Measurements from ENCODE around the gene OR4K13. TPM values are rescaled to one million over a fixed set of nuclear protein-coding genes. Genes with fewer than 3 reads are reported as not detected.

Gene OR4K13
- total and polyA plus RNA-seq, 2 of the 13 experiments (the other 11 are each of a cell fraction or from before 2014, with no cell fraction given): not detected

- Histone ChIP-seq H3K36me3 (replicated peaks in 1 of 2; ENCODE audit: control insufficient read depth in 1 of 2, insufficient read depth in 2 of 2, low read length in 2 of 2) (no peaks in the 10 kb centered on the region), H3K4me3 (replicated peaks in 1 of 3; ENCODE audit: insufficient read depth in 1 of 3, low read depth in 2 of 3, low read length in 3 of 3) (no peak overlapping the region), H3K27me3 (ENCODE audit: control insufficient read depth in 1 of 2, insufficient read depth in 2 of 2, low read length in 2 of 2) (no peaks in the 10 kb centered on the region; a peak in 1 of 5 replicates), H3K4me2 (ENCODE audit: low read depth, low read length) (no peak overlapping the region), H3K27ac (ENCODE audit: extremely low read length, insufficient read depth, low read length) (no peak overlapping the region), H3K9ac (ENCODE audit: insufficient read depth, low read depth, low read length) (no peak overlapping the region), H3K79me2 (ENCODE audit: insufficient read depth, low read length) (no peaks in the 10 kb centered on the region), H4K20me1 (ENCODE audit: insufficient read depth, low read length) (no peaks in the 10 kb centered on the region), H2AFZ (ENCODE audit: low read length) (no peak overlapping the region), H3K9me3 (ENCODE audit: low read length) (peaks cover 15% of the 10 kb centered on the region; the same call in 1 of the 2 replicates), H3K4me1 (ENCODE audit: insufficient read depth, low read length) (no peaks in the 10 kb centered on the region)
- intact Hi-C loops (cut with micrococcal nuclease; ENCODE audit: unreplicated experiment): no loop called here
- ATAC-seq (no peak), DNase-seq (ENCODE audit: low spot score) (no peak), FAIRE-seq (no peak)
- POLR2A ChIA-PET: no interaction called here
- no TSS peak for BruUV-seq (replicated peaks)
- in situ Hi-C loops (cut with HindIII; ENCODE audit: extremely low pct_ligation_motif_present, low pct_unique_long_range_greater_than_20kb): no loop called here
- 0% methylated on average over 2 of the region's 2 CpGs for WGBS (ENCODE audit: low lambda C conversion rate)
- CTCF ChIA-PET (ENCODE audit: low intra/inter-chr PET ratio, low total read pairs): no interaction called here
- TF ChIP-seq ZKSCAN5 (CRISPR knock-in tag; IDR thresholded peaks at IDR 0.05) (no peak), ZNF543 (CRISPR knock-in tag; IDR thresholded peaks at IDR 0.05) (no peak), ZBTB10 (CRISPR knock-in tag; IDR thresholded peaks at IDR 0.05; ENCODE audit: borderline replicate concordance) (no peak), ZNF570 (CRISPR knock-in tag; IDR thresholded peaks at IDR 0.05; ENCODE audit: borderline replicate concordance) (no peak), CEBPG (CRISPR knock-in tag; IDR thresholded peaks at IDR 0.05) (no peak), SPEN (CRISPR knock-in tag; IDR thresholded peaks at IDR 0.05; ENCODE audit: low read depth) (no peak), SRSF1 (optimal IDR thresholded peaks at IDR 0.05; ENCODE audit: low read depth, low read length) (no peak), MTF2 (CRISPR knock-in tag; IDR thresholded peaks at IDR 0.05; ENCODE audit: borderline replicate concordance) (no peak), NFATC3 (CRISPR knock-in tag; IDR thresholded peaks at IDR 0.05) (no peak), PAWR (CRISPR knock-in tag; IDR thresholded peaks at IDR 0.05; ENCODE audit: borderline replicate concordance) (no peak), ZNF75D (CRISPR knock-in tag; IDR thresholded peaks at IDR 0.05; ENCODE audit: borderline replicate concordance) (no peak), BRCA1 (CRISPR knock-in tag; IDR thresholded peaks at IDR 0.05) (no peak), ZNF678 (CRISPR knock-in tag; IDR thresholded peaks at IDR 0.05) (no peak), NFAT5 (CRISPR knock-in tag; IDR thresholded peaks at IDR 0.05) (no peak), GTF3A (CRISPR knock-in tag; conservative IDR thresholded peaks at IDR 0.05) (no peak), NR3C1 (CRISPR knock-in tag; IDR thresholded peaks at IDR 0.05) (no peak), ZNF704 (CRISPR knock-in tag; IDR thresholded peaks at IDR 0.05; ENCODE audit: borderline replicate concordance) (no peak)
These were observed 42.4 kb downstream of the OR4K13 start for GRCh38 chr14:19993438-19993837.

All from HepG2 (cell line).